UCSD-AML1 (cell line): ENCODE results near the gene LRPAP1.
A peak's percentile ranks its signal among the peaks of the same experiment; 100 is the strongest.
"Not testable (repeated sequence)": the region's sequence is repeated elsewhere in the genome, so short reads cannot be mapped to it uniquely, and the experiment has no call there.

Experiments
- DNase-seq: peaks from one replicate; lab custom pipeline; 2025; ENCODE audit not compliant: unreplicated experiment; lab: John Stamatoyannopoulos, UW

LRPAP1 gene, protein sequence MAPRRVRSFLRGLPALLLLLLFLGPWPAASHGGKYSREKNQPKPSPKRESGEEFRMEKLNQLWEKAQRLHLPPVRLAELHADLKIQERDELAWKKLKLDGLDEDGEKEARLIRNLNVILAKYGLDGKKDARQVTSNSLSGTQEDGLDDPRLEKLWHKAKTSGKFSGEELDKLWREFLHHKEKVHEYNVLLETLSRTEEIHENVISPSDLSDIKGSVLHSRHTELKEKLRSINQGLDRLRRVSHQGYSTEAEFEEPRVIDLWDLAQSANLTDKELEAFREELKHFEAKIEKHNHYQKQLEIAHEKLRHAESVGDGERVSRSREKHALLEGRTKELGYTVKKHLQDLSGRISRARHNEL

DNA sequence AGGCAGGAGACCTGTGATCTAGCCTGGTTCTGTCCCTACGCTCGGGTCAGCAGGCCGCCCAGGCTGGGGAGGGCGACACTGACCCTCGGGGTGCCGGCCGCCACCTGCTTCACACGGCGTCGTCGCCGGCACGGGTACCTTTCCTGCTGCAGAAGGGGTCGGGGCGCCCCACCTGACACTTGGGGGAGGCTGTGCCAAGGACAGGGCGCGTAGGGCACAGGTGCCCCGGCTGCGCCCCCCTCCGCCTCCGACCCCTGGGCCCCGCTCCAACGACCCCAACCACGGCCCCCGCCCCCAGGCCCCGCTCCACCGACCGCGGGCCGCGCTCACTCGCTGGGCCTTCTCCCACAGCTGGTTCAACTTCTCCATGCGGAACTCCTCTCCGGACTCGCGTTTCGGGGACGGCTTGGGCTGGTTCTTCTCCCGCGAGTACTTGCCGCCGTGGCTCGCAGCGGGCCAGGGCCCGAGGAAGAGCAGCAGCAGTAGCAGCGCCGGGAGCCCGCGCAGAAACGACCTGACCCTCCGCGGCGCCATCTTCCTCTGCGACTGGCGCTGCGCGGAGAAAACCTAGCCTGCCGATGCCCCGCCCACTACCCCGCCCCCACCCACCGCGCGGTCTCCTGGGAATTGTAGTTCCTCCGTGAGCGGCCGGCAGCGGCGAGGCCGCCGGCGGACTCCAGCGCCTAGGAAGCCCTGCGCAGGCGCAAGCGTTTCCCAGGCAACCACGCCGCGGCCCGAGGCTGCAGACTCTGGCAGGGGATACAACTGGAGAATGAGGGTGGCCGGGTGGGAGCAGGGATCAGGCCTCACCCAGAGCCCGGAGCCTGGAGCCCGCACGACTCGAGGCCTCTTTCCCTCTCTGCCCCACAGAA, at the start of gene LRPAP1:
LRPAP1 (minus strand) TSS at position 544 of the 872 bp plus-strand sequence; CDS start at position 534, 10 bp downstream.
- DNase-seq: peak; percentile 90

DNA sequence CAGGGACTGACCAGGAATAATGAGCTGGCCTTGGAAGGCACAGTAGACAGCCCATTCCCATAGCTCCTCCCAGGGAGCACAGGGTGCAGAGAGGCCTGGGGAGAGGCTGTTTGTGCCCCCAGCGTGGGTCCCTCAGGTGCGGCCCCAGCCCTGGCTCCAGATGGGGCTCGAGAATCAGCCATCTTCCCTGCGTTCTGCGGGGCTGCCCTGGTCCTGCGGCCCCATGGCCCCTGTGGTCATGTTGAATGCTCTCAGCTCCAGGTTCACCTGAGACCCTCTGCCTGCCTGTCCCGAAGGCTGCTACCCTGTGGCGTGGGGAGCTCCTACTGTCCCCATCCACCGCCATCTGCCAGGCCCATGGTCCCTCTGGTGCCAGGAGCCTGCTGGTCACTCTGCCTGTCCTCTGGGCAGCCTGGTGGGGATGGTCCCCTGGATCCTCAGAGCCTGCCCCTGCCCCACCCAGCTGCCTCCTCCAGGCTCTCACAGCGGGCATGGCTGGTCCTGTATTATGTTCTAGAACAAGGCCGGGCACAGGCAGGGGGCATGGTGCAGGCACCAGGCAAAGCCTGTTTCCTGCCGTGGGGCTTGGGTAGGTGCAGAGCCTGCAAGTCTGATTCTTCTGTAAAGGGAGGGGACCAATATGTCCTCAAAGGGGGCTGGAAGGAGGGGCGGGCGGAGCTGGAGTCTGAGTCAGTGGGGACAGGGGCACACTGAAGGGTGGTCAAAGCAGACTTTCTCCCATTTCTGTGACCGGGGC, 49.3 kb upstream of the LRPAP1 start:
- not testable (repeated sequence) for DNase-seq

DNA sequence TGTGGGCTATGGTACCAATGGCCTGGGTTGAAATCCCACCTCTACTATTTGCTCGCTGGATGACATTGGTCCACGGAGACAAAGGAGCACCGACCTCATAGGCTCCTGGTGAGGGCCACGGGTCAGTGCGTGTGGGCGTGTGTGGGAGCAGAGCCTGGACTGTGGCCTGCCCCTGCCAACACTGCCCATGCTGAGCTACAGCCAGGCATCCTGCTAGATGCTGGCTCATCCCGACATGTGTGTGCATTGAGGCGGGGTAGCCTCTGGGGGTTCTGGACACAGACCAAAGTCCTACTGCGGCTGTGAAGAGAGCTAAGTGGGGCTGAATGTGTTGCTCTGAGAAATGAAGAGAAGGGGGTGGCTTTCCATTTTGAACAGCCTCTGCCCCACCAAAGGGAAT, 48.6 kb upstream of the LRPAP1 start:
- not testable (repeated sequence) for DNase-seq

DNA sequence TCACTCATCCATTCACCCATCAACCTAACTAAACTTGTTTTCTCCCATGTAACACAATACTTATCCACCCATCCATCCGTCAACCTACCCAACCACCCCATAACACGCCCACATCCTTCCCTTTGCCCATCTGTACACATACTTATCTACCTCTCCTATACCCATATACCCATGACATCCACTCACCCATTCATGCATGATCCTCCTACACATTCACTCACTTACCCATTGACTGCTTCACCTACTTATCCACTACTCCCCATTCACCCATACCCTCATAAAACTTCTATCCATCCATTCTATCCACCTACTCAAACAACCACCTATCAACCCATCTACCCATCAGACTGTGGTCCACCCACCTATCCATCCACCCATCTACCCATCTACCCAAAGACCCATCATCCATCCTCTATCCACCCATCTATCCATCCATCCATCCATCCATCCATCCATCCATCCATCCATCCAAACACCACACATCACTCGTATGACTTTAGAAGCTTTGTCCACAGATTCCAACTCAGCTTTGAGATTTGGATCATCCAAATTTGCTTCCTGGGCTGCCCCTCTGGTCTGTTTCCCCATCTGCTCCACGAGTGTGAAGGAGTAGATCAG, 46.4 kb upstream of the LRPAP1 start:
- DNase-seq: not testable (repeated sequence)

DNA sequence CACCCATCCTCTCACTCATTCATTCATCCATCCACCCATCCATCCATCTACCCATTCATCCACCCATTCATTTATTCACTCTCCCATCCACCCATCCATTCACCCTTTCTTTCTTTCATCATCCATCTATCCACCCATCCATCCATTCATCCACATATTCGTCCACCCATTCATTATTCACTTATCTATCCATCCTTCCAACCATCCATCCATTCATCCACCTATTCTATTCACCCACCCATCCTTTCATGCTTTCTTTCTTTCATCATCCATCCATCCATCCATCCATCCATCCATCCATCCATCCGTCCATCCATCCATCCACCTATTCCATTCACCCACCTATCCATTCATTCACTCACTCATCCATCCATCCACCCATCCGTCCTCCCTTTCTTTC, 45.8 kb upstream of the LRPAP1 start:
- DNase-seq: not testable (repeated sequence)

DNA sequence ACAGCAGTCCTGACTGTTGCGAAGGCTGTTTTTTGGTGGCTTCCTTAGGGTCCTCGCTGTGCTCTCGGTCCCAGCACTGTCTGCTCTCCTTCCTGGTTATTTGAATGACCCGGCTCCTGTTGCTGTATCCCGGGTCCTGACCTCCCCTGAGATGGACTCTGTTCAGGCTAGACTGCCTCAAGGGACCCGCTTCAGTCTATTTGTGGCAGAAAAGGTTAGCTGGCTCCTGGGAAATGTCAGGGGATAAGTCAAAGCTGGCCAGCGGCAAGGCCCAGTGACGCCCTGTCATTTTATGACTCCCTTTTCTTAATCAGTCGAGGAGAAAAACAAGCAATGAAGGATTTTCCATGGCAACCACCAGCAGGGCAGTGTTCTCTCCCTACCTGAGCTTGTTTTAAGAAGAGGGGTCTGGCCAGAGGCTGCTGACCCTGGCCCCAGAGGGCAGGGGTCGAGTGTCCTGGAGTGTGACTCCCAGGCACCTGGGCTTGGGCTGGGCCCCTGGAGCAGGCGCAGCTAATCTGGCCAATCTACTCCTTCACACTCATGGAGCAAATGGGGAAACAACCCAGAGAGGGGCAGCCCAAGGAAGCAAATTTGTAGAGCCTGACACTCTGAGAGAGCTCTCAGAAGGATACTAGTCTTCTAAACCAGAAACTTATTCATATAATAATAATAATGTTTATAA, 45.1 kb upstream of the LRPAP1 start:
- not testable (repeated sequence) for DNase-seq

DNA sequence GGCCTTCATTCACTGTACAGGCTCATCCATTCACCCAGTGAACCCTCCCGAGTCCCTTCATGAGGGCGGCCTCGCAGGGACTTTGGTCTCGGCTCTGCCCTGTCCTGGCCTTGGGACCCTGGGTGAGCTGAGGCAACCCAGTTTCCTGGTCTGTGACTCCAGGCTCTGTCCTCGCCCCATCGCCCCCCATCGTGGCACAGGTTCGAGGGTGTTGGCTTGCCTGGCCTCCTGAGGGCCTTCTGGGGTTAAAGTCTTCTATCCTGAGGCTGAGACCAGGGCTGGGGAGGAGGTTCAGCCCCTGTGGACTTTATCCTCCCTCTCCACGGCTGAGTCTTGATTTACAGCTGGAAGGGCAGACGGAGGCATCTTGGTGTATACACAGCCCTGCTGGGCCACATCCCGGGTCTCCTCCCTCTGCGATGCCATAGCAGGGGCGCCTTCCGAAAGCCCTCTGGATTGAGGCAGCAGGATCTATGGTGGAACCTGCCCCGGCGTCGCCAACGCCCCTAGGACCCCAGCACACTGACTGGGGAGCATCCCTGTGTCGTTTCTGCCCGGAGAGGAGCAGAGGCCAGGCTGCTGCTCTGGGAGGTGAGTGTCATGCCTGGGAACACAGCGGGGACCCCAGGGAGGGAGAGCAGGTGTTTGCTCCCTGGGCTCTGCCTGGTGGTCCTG, 44.4 kb upstream of the LRPAP1 start:
- not testable (repeated sequence) for DNase-seq

DNA sequence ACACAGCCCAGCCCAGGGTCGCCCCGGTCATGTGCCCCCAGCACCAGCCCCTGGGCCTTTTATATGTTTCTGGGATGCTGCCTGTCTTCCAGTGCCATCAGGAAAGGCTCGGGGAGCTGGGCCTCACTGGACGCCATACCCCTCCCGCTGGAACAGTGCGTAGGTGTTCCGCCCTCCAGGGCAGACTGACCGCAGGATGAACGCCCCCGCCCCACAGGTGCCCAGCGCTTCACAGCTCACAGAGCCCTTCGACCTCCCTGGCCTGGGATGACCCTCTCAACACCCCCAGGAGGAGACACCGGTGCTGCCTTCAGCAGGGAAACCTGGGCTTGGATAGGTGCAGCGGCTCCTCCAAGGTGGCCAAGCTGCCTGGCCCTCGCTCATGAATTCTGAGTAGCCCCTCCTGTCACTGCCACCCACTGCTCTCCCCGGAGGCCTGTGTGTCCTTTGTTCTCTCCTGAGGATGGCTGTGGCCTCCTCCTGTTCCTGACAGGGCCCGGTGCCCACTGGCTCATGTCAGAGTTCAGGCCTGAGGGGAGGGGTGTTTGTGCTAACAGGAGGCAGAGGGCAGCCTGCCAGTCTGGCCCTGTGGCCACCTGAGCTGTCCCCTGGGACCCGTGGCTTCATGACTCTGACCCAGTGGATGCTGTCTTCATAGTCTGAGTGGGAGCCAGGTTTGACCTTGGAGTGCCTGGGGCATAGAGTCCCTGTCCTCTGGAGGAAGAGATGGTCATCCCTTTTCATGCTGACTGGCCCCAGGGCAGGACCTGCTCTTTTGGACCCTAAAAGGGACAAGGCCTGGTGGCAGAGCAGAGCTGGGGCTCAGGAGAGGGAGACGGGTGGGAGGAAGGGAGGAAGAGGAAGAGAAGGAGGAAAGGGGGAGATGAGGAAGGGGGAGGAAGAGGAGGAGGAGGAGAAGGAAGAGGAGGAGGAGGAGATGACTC, 43.5 kb upstream of the LRPAP1 start:
- not testable (repeated sequence) for DNase-seq

DNA sequence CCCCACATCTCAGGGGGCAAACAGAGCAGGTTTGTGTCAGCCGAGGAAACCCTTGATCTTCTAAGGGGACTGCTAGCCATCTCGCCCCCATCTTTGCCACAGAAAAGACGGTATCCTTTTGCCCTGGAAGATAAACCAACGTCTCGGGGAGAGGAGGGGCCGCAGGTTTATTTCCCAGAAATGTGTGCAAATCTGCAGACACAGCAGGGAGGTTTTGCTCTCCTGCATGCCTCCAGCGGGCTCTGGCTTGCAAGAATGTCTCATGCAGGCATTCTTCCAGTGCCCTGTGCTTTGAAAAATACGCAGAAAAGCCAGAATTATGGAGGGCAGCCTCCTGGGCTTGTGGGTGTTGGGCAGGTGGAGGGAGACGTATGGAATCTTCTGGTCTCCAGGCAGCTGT, 42.6 kb upstream of the LRPAP1 start:
- not testable (repeated sequence) for DNase-seq

DNA sequence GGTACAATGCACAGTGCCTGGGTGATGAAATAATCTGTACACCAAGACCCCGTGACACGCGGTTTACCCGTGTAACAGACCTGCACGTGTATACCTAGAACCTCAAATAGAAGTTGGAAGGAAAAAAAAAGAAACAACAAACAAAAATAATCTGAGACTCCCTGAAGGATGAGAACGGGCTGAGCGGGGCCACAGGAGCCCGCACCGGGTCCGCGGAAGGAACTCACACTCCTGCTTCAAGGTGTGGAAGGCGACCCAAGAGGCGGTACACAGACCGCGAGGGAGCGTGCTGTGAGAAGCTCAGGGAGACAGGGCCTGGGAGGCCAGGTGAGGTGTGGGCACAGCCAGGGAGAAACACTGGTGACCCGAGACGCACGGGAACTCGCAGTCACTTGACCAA, 42.1 kb upstream of the LRPAP1 start:
- DNase-seq: not testable (repeated sequence)

DNA sequence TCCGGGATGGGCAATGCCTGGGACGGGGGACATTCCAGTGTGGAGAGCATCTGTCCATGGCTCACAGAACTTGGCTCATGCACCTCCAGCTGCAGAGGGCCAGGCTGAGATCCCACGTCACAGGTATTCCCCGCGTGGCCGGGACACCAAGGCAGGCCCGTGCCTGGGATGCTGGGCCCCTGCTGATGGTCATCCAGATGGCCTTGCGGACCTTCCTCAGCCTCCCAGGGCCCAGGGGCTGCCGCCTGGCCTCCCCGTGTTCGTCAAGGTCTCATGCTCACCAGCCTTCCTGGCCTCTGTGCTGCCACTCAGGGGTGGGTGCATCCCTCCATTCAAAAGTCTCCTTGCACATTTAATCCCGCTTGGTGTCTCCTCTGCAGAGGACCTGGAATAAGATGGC, 40.9 kb upstream of the LRPAP1 start:
- DNase-seq: no peak

DNA sequence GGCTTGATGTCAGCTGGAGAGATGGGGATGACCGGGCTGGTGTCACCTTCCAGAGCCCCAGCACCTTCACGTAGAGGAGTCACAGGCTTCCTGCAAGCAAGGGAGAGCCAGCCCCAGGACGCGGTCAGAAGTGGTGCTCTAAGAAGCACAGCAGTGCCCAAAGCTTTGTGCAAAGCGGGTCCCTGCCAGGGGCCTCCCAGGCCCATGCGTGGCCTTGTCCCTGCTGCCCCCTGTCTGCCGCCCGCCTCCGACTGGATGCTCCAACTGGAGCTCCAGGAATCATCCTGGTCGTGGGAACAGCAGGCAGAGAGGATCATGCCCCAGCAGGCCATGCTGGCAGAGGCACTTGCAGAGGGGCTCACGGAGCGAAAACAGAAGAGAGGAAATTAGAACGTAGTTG, 40.1 kb upstream of the LRPAP1 start:
- no peak for DNase-seq

DNA sequence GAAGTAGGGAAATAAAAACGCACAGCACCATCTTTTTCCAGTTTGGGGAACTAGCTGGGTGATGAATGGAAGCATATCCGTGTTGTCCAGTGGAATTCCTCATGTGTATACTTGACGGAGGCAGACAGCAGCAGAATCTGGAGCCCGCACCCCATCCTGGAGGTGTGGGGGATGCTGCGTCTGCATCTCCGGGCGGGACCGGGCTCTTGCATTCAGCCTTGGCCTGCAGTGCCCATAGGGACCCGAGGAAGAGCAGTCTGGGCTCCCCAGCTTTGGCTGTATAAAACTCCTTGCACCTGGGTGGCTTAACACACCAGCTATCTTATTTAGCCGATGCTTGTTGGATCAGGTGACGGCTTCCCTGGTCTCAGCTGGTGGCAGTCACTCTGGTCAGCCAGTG, 39.7 kb upstream of the LRPAP1 start:
- no peak for DNase-seq

DNA sequence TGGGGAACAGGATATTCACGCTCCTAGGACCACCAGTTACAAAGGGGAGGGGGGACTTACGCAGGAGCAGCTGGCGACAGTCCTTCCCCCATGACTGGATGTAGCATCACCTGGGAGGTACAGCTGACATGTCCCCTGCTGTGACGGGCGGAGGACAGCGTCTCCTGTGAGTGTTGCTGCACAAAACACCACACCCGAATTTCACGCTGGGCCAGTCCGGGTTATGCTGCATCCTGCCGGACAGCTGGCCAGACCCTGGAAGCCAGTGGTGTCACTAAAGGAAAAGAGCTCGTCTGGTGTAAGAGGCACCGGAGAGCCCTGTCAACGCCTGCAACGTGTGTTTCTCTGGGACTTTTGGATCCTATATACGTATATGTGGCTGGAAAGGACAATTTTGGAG, 38.7 kb upstream of the LRPAP1 start:
- DNase-seq: not testable (repeated sequence)

DNA sequence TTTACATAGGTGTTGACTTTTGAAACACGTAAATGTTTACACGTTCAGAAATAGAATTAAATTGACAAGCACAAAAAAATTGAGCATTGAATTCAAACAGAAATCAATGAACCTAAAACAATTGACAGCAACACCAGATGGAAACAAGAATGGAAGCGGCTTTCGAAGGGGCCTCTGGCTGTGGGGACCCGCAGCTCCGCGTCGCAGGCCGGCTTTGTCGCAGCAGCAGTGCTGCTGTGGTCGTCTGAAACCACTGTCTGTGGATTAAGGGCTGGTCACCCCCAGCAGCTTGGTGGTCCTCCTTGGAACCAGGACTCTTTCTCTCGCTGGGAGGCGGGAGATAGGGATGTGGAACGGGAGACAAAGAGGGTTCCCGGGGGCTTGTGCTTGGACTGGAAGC, 37.4 kb upstream of the LRPAP1 start:
- not testable (repeated sequence) for DNase-seq

DNA sequence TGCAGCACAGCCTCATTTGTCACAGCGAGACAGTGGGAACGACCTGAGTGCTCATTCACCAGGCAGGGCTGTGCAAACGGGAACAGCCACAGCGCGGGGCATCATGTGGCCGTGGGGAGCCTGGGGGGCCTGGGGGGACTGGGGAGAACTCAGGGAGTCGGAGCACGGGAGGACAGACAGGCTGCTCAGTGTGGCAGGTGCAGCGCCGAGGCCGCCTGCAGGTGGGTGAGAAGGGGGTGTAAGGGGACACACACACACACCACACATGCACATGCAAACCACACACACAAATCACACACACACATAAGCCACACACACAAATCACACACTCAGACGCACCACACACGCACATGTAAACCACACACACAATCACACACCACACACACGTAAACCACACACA, 34.5 kb upstream of the LRPAP1 start:
- not testable (repeated sequence) for DNase-seq

DNA sequence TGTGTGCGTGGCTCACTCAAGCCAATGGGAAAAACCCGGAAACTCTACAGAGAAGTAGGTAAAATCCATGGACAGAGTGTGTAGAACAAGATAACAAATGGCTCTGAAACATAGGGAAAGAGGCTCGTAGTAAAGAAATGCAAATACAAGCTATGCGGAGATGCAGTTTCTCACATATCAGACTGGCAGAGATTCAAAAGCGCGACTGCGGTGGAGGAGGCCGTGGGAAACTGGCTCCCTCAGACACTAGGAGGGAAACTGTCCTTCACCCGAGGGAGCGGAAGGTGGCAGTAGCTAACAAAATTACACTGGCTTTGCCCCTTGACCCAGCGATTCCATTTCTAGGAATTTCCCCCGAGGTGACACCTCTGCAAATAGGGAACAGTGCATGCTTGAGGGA, 34.1 kb upstream of the LRPAP1 start:
- not testable (repeated sequence) for DNase-seq

DNA sequence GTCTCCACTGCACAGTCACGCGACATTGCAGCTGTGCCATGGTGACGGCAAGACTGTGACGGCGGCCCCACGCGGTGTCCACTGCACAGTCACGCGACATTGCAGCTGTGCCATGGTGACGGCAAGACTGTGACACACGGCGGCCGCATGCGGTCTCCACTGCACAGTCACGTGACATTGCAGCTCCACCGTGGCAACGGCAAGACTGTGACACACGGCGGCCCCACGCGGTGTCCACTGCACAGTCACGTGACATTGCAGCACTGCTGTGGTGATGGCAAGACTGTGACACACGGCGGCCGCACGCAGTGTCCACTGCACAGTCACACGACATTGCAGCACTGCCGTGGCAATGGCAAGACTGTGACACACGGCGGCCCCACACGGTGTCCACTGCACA, 32.7 kb upstream of the LRPAP1 start:
- not testable (repeated sequence) for DNase-seq

DNA sequence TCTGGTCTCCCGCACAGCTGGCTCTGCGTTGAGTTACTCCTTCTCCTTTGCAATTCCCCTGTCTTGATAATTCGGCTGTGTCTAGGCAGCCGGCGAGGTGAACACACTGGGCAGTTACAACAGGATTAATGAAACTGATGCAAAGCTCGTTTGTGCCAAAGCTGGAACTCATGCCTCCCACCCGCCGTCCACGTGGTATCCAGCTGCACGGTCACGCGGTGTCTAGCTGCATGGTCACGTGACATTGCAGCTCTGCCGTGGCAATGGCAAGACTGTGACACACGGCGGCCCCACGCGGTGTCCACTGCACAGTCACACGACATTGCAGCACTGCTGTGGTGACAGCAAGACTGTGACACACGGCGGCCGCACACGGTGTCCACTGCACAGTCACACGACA, 31.2 kb upstream of the LRPAP1 start:
- no peak for DNase-seq
